K562 (cell line): Measurements from ENCODE around the gene NMB. TPM values are rescaled to one million over a fixed set of nuclear protein-coding genes. Genes with fewer than 3 reads are reported as not detected.
A peak's percentile ranks its signal among the peaks of the same experiment; 100 is the strongest.

Experiments
- HMGXB4 ChIP-seq: sonication (generic); formaldehyde crosslinking; IDR thresholded peaks from 2 replicates; pipeline ENCODE4 v1.8.1; 2023; ENCODE audit warnings: mild to moderate bottlenecking, missing genetic modification reagents
- LCOR ChIP-seq: sonication (generic); formaldehyde crosslinking; IDR thresholded peaks from 2 replicates; pipeline ENCODE4 v1.8.0; 2022; ENCODE audit warnings: mild to moderate bottlenecking, missing genetic modification reagents
- POLR2A ChIP-seq: fragments of 450-650 bp; conservative IDR thresholded peaks from 2 replicates; pipeline ENCODE4 v1.6.1; 2016
- RFX1 ChIP-seq: fragments of 450-650 bp; IDR thresholded peaks from 2 replicates; pipeline ENCODE4 v1.6.1; 2016; ENCODE audit warnings: mild to moderate bottlenecking, moderate library complexity
- SAP30 ChIP-seq: fragments of 200-600 bp; sonication (generic); IDR thresholded peaks from 2 replicates; pipeline ENCODE4 v1.6.1; 2012; ENCODE audit warnings: borderline replicate concordance, low read depth, mild to moderate bottlenecking, moderate library complexity, low read length, control low read depth, inconsistent platforms; ENCODE audit not compliant: insufficient read depth, poor library complexity, severe bottlenecking
- SIN3B ChIP-seq: fragments of 450-650 bp; IDR thresholded peaks from 2 replicates; pipeline ENCODE4 v1.6.1; 2017; ENCODE audit warnings: low read depth, mild to moderate bottlenecking, moderate library complexity
- SRSF1 ChIP-seq: fragments of 200-400 bp; formaldehyde crosslinking; IDR thresholded peaks from 2 replicates; pipeline ENCODE4 v1.6.1; 2017; ENCODE audit warnings: mild to moderate bottlenecking, low read depth, low read length, moderate library complexity
- TAF15 ChIP-seq: fragments of 200-400 bp; formaldehyde crosslinking; IDR thresholded peaks from 2 replicates; pipeline ENCODE4 v1.6.1; 2017; ENCODE audit warnings: mild to moderate bottlenecking, low read depth, low read length, moderate library complexity
- ZBTB1 ChIP-seq: sonication (generic); formaldehyde crosslinking; IDR thresholded peaks from 2 replicates; pipeline ENCODE4 v1.8.1; 2023; ENCODE audit warnings: missing genetic modification reagents, low read depth, mild to moderate bottlenecking, borderline replicate concordance
- ZNF318 ChIP-seq, 2 experiments: fragments of 450-650 bp; IDR thresholded peaks; 2 replicates each; pipeline ENCODE4 v1.6.1; 2016; ENCODE audit warnings: mild to moderate bottlenecking in 2 of 2, borderline replicate concordance in 1 of 2, low read depth in 1 of 2, moderate library complexity in 1 of 2
- ZNF592 ChIP-seq: fragments of 450-650 bp; IDR thresholded peaks from 2 replicates; pipeline ENCODE4 v1.6.1; 2017; ENCODE audit warnings: antibody characterized with exemption, mild to moderate bottlenecking
- polyA plus RNA-seq, 8 experiments: library from polyadenylated mRNA; depleted of rRNA in 4 of 8; stranded (reverse) in 5 of 8; unstranded in 3 of 8; fragments of >200 nt; fragmentation: Nextera tagmentation in 2 of 8; fragmentation: Illumina TruSeq in 1 of 8; extraction: Ambion mirVana in 2 of 8; extraction: Trizol in 1 of 8; gene quantifications; 2 replicates each; pipeline versions ENCODE4 v1.2.1 to v1.2.3, GENCODE V29; 2011 to 2014; ENCODE audit warnings: inconsistent platforms in 1 of 8, missing spikeins in 1 of 8
- total RNA-seq, 7 experiments: library from RNA; depleted of rRNA in 6 of 7; stranded (reverse); fragments of >200 nt in 6 of 7; fragmentation: Illumina TruSeq in 2 of 7; extraction: Trizol in 2 of 7; gene quantifications; 2 replicates each; pipeline versions ENCODE4 v1.2.1 to v1.2.3, GENCODE V29; 2011 to 2021; ENCODE audit warnings: low replicate concordance in 1 of 7

NMB gene
- total and polyA plus RNA-seq, 9 of the 15 experiments (the other 6 are each of a cell fraction or from before 2014, with no cell fraction given) = 0.06 to 0.16 (median 0.09) TPM; not detected in 5

GRCh38 chr15:84653910-84654688 lies 3.9 kb downstream of the NMB start, which contains the start of gene WDR73 (continued):
- TF ChIP-seq ZNF318 (IDR thresholded peaks at IDR 0.05; ENCODE audit: borderline replicate concordance in 1 of 2, low read depth in 1 of 2) (no peak), LCOR (peak; percentile 72), TAF15 (no peak), RFX1 (peak; percentile 97), SRSF1 (no peak), ZBTB1 (CRISPR knock-in tag) (peak; percentile 60; the same call in 1 of the 2 replicates), HMGXB4 (CRISPR knock-in tag) (no peak; the same call in 1 of the 2 replicates), SIN3B (peak; percentile 81), SAP30 (peak; percentile 97), ZNF592 (0 out of 2 replicates have a peak, but pooled peaks have one; percentile 12), POLR2A (peak; percentile 83)
